Hepatocyte (in vitro differentiated cells): ENCODE data around the gene ANO5.

Experiments used
- EZH2phosphoT487 ChIP-seq: fragments of 200-600 bp; sonication (generic); IDR thresholded peaks from one replicate; pipeline ENCODE4 v1.6.1; 2018; ENCODE audit warnings: antibody characterized with exemption, mild to moderate bottlenecking, low read depth, moderate library complexity; ENCODE audit not compliant: unreplicated experiment, severe bottlenecking
- TF ChIP-seq, protein P1 (sequence below): fragments of 200-600 bp; sonication (generic); IDR thresholded peaks from 2 replicates; pipeline ENCODE4 v1.5.1; 2016; ENCODE audit warnings: antibody characterized with exemption, mild to moderate bottlenecking; ENCODE audit not compliant: poor library complexity

DNA sequence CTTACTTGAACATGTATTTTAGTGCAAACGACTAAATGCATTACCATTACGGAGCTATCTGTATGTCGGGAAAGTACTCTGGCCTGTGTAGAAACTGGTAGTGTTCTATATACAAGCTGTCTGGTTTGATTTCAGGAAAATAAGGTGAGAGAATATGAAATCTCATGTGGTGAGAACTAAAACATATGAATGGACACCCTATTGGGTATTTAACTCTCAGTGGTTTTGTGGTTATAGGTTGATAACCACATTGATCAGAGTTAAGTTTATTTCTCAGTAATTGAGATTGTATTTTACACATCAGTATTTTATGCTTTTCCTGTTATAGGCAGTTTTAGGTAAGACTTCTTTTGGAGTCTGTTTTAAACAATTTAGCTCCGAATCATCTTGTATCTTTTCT is 10.4 kb downstream of the ANO5 start:
- TF ChIP-seq, protein P1, sequence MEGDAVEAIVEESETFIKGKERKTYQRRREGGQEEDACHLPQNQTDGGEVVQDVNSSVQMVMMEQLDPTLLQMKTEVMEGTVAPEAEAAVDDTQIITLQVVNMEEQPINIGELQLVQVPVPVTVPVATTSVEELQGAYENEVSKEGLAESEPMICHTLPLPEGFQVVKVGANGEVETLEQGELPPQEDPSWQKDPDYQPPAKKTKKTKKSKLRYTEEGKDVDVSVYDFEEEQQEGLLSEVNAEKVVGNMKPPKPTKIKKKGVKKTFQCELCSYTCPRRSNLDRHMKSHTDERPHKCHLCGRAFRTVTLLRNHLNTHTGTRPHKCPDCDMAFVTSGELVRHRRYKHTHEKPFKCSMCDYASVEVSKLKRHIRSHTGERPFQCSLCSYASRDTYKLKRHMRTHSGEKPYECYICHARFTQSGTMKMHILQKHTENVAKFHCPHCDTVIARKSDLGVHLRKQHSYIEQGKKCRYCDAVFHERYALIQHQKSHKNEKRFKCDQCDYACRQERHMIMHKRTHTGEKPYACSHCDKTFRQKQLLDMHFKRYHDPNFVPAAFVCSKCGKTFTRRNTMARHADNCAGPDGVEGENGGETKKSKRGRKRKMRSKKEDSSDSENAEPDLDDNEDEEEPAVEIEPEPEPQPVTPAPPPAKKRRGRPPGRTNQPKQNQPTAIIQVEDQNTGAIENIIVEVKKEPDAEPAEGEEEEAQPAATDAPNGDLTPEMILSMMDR, result no peak
- no peak for TF ChIP-seq EZH2phosphoT487
